Stimulated activated CD8-positive, alpha-beta memory T cell treated with anti-CD3 and anti-CD28 coated beads, Interleukin-7, amount 100 ng/mL, for 24 hours (primary cell): ENCODE results near the gene PDZD8.

Experiments
- DNase-seq: peaks from one replicate; pipeline ENCODE4 v3.0.0-alpha.2; 2020; ENCODE audit warnings: low read depth

Gene PDZD8

GRCh38 chr10:117391436-117392205 lies 16.4 kb upstream of the PDZD8 start:
- DNase-seq = no peak

GRCh38 chr10:117390420-117390819 lies 15.2 kb upstream of the PDZD8 start:
- DNase-seq = no peak

DNA sequence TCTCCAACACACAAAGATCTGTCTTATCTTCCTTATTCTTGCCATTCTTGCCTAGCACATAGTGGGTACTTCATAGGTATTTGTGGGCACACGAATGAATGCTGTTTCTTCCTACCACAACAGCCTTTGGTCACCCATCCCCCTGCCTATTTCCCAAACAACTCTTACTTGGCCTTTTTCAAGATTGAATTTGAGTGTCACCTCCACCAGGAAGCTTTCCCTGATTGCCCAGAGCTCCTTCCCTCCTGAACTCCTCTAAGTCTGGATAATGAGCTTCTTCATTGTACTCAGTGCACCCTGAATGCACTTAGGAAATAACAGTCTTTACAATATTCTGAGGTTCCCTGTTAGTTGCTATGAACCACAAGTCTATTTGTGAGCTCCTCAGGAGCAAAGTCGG lies 11.6 kb upstream of the PDZD8 start:
- DNase-seq = no peak

DNA sequence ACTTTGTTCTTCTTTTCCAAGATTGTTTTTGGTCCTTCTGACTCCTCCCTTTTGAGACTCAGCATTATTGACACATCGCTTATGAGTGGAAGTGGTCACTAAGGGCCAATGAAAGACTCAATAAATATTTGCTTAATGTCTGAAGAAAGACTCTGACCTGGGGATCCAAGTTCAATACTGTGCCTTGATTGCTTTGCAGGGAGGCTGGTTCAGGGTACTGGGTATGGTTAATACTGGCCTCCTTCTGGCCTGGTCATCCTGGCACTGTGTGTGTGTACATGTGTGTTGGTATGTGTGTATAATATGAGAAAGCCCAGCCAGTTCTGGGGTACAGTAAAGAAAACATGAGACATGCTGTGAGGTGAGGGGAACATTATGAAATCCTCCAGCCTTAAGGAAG lies 7.6 kb upstream of the PDZD8 start:
- no peak for DNase-seq

- no peak for DNase-seq
Measured at GRCh38 chr10:117374506-117375359, 507 bp downstream of the PDZD8 start.

DNA sequence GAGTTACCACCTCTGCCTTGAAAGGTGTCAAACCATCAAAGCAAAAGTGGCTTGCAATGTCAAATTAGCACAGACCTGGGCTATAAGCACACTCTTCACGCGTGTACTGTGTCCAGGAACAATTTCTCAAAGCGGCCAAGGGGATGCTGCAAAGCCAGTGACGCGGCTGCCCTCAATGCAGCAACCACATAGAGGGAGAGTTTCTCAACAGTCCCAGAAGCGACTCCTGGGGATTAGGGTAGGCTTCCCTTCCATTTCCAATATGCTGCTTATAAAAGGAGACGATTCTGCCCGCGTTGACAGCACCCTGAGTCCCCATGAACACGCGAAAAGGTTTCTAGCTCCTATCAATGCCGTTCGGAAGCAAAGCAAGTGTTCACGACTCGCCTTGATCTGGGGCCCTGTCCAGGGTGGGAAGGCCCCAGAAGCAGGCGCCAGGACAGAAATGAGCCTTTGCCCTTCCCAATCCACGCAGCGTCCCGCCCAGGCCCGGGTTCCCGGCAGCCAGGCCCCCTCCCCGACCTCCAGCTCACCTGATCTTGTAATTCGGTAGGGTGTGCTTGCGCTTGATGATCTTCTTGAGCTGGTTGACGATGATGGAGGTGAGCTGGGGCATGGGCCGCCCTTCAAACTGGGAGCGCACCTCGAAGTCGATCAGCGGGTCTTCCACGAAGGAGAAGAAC lies 1.3 kb downstream of the PDZD8 start:
- DNase-seq = no peak

- no peak for DNase-seq
Measured at GRCh38 chr10:117370205-117370604, 5.0 kb downstream of the PDZD8 start.

- no peak for DNase-seq
Measured at GRCh38 chr10:117367718-117368117, 7.5 kb downstream of the PDZD8 start.

DNA sequence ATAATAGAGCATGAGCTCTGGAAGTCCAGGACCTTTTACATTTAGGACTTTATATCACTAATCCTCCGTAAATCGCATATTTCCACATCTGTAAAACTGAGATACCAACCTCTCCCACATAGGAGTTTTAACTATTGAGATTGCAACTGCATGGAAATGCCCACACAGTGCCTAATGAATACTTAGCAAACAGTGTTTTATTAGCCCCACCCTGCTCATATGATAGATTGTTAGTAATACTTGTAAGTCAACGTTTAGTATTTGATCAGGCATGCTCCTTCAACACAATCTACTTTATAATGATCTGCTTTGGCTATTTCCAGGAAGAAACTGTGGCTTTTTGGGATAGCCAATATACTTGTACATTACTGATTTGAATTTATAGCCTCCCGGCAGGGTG lies 8.5 kb downstream of the PDZD8 start:
- no peak for DNase-seq

DNA sequence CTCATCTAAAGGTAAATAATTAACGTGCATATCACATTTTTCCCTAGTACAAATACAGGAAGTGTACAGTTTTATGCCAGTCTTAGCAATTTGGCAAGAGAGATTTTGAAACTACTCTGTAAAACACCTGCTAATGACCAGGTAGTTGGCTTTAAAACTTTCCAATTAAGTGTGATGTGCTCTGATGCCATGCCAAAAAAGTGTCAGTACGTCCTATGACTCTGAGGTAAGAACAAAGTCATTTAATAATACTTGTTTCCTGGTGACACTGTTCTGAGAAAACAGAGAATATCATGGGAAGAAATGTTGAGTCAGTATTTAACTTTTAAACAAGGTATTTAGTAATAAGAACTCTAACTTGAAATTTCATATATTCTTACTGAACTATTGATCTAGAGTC lies 9.6 kb downstream of the PDZD8 start:
- DNase-seq = no peak

DNA sequence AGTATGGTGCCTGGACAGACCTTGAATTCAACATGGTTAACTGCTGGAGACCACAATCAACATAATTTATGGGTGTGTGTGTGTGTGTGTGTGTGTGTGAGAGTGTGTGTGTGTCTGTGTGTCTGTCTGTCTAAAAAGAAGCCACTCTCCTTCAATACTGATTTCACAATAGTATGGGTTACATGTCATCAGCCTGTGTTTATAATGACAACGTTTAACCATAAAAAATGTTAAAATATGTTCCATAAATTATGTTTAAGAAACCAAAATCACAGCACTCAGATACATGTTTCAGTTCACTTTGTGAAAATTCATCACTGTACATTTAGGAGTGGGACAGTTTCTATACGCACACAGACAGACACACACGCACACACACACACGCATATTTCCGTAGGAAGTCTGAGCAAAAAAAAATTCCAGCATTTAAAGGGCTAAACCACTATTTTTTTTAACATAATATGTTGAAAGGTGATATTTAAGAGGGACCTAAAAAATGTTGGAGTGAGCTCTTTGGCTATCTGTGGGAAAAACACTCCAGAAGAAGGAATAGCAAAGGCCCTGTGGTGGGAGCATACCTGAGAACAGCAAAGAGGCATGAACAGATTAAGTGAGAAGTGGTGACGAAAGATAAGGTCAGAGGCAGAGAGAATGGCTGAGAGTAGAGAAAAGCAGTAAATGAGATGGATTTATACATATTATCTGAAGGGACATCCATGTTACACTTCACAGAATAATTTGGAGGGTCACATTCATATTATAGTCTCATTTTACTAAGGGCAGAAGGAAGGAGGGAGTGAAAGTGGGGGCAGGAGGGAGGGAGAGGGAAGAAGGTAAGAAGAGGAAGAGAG lies 10.9 kb downstream of the PDZD8 start:
- no peak for DNase-seq

DNA sequence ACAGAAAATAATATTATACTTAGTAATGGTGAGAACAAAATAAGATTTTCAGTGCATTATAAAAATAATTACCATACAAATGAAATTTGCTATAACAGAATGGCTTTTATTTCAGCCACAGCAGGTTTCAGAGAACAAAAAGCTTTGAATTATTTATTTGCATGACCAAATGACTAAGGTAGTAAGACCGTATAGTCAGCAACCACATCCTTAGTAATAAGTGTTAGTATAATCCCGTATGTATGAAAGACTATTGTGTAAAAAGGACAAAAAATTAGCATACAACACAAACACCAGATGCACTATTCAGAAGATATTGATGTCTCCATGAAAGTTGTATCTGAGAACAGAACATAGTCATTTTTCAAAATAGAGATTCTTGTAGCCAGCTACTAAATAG lies 12.2 kb downstream of the PDZD8 start:
- no peak for DNase-seq

DNA sequence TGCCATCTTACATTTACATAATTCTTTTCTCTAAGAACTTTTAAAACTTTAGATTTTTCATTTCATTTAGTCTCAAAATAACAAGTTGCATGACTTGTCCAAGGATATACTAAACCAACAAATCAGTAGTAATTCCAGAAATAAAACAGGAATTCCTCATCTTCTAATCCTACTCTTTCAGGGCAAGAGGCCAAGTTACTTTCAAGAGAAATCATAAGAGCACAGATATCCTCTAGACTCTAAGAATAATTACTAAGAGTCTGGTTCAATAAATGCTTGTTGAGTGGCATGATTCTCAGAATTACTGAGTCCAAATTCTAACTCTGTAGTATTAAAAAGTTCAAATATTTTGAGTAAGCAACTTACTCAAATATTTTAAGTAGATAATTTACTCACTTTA lies 12.9 kb downstream of the PDZD8 start:
- DNase-seq = no peak

DNA sequence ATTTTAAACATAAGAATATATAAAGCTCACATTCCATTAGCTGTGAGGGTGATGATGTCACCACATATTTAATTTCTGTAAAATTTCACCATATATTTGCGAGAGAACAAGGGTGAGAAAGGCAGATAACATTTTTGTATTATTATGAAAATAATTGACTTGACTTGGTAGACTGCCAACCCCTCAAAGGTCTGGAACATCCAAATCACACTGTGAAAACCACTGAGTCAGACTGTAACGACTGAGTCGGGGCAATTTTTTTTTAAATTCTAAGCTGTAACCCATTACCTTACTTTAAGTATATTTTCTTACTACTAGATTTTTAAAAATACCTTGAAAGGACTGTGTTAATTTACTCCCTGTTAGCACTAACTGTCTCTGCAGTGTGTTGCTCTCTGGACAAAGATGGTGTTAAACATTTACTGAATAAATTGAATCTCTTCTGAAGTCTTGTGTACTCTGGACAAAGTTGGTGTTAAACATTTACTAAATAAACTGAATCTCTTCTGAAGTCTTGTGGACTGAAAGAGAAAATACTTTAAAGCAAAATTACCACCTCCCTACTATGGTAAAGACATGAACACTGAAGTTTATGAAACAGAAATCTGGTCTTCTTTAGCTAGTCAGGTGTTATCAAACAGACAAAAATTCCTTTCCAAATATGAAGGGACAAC lies 14.1 kb downstream of the PDZD8 start:
- DNase-seq = no peak

DNA sequence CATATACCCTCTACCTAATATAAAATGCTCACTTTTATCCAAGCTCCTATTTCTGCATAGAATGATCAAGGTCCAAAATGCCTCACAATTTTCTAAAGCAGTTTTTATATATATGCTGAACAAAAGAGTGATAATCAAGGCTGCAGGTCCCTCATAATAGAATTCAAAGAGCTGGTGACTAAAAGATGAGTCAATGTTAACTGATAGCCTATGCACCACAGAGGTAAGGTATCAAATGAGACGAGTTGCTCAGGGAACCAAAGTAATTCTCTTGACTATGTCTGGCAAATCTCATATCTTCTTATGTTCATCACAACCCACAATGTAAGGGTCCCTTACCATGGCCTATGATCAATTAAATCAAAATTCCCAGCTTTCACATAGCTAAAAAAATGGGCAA lies 15.2 kb downstream of the PDZD8 start:
- no peak for DNase-seq

- DNase-seq = no peak
Measured at GRCh38 chr10:117355072-117355471, 20.2 kb downstream of the PDZD8 start.

DNA sequence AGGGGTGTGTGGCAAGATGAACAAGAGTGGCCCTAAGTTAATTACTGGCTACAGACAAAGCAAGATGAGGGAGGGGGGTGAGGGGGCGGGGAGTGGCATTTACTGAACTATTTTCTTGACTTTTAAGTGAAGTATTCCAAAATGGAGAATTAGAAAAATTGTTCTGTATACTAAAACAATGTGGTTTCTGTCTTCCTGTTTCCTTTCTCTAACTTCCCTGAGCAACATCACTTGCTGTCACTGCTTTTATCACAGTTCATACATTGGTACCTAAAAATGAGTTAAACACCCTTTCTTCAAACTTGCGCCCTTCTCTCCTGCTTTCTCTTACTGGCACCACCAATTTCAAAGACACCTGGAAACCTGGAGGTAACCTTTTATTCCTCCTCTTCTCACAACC lies 21.6 kb downstream of the PDZD8 start:
- DNase-seq = no peak

GRCh38 chr10:117352724-117353123 lies 22.5 kb downstream of the PDZD8 start:
- DNase-seq = no peak

GRCh38 chr10:117351996-117352395 lies 23.2 kb downstream of the PDZD8 start:
- DNase-seq = no peak

DNA sequence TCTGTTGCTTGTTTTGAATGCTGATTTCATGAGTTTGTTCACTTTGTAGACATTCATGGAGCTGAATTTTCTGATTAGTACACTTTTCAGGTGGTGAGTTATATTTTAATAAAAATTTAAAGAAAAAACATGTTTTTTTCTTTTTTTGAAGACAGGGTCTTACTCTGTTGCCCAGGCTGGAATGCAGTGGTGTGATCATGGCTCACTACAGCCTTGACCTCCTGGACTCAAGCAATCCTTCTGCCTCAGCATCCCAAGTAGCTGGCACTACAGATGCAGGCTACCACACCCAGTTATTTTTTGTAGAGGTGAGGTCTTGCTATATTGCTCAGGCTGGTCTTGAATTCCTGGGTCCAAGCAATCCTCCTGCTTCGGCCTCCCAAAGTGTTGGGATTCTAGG lies 23.7 kb downstream of the PDZD8 start:
- no peak for DNase-seq

DNA sequence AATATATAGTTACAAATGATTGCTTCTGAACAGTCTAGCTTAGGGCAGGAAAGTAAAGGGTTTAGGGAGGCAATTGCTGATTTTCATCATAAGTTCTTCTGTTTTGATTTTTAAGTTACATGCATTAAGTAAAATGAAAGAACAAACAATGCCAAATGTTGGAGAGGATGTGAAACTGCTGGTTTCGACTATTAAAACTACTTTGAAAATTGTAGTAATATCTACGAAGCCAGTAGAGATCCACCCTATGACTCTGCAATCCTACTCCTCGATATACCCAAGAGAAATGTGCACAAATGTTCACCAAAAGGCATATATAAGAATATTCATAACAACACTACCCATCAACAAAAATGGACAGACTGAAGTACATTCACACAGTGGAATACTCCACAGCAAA lies 24.3 kb downstream of the PDZD8 start:
- DNase-seq = no peak
